HG03520 (cell line): Measurements from ENCODE around the gene IQCC.

Experiments
- ATAC-seq: cut with Tn5 transposase; IDR thresholded peaks from one replicate; pipeline ENCODE4 v1.9.1; 2021; ENCODE audit warnings: mild to moderate bottlenecking, moderate library complexity; ENCODE audit not compliant: unreplicated experiment

Gene IQCC

DNA sequence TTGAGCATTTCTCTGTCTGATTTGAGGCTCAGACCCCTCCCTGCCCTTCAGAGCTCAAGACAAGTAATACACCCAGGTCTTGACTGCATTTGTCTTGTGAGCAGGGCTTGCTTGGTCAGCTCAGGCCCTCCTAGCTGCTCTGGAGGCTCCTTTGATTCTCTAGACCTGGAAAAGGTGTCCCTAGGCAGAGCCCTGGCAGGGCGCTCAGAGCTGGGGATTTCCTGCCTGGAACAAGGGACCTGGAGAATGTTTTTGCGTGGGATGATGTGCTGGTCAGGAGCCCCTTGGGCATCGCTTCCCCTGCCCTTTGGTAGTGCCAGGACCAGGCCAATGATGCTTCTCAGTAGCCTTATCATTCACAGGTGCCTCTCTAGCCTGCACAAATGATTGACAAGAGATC lies 9.9 kb upstream of the IQCC start:
- no peak for ATAC-seq

DNA sequence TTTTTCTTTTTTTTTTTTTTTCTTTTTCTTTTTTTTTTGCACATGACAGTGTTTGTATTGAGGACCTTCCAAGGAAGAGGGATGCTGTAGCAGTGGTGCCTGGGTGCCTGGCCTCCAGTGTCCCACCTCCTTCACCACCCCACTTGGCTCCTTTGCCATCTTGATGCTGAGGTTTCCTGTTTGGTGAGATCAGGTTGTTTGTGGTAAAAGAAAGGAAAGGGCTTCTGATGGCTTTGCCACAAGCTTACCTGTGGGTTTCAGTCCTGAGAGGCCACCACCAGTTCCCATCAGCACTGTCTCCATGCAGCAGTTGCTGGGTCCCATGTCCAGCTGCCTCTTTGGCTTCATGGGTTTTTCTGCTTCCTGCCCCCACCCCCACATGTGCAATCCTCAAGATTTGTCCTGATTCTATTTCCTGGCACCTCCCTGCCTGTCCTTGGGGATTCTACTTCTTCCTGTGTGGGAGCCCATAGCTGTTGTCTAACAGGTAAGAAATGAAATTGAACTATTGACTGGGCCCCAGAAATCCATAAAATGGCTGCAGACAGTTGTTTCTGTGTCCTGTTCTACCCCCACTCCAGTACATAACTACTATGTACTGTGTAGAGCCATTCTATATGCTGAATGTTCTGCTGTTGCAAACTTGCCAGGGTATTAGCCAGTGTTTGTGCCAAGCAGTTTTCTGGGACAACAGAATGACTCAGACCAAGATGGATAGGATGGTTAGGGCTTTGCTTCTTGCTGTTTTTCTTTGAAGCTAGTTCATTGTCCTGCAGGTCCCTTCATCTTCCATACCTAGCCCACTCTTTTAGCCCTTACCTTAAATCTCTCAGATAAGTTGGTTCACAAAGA lies 9.3 kb upstream of the IQCC start:
- no peak for ATAC-seq

DNA sequence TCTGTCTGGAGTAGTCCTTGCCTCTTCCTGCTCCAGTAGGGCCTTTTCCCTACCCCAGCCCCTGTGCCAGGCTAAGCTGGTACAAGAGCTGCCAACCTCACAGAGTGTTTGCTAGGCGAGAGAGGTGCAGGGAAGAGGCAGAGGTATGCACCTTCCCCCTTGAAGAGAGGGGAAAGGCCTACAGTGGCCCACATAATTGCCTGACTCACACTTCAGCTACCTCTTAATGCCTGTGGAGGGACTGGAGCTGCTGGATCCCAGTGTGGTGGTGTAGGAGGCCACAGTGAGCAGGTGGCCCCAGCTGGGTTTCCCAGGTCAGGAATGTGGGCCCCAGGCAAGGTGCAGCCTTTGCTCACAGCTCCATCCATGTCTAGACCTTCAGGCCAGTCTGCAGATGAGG lies 8.4 kb upstream of the IQCC start:
- ATAC-seq = no peak

DNA sequence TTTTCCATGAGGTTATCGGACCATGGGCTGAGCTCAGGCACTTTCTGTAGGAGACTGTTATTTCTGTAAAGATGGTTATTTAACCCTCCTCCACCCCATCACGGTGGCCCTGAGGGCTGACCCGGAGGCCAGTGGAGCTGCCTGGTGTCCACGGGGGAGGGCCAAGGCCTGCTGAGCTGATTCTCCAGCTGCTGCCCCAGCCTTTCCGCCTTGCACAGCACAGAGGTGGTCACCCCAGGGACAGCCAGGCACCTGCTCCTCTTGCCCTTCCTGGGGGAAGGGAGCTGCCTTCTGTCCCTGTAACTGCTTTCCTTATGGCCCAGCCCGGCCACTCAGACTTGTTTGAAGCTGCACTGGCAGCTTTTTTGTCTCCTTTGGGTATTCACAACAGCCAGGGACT lies 7.6 kb upstream of the IQCC start:
- ATAC-seq = no peak

DNA sequence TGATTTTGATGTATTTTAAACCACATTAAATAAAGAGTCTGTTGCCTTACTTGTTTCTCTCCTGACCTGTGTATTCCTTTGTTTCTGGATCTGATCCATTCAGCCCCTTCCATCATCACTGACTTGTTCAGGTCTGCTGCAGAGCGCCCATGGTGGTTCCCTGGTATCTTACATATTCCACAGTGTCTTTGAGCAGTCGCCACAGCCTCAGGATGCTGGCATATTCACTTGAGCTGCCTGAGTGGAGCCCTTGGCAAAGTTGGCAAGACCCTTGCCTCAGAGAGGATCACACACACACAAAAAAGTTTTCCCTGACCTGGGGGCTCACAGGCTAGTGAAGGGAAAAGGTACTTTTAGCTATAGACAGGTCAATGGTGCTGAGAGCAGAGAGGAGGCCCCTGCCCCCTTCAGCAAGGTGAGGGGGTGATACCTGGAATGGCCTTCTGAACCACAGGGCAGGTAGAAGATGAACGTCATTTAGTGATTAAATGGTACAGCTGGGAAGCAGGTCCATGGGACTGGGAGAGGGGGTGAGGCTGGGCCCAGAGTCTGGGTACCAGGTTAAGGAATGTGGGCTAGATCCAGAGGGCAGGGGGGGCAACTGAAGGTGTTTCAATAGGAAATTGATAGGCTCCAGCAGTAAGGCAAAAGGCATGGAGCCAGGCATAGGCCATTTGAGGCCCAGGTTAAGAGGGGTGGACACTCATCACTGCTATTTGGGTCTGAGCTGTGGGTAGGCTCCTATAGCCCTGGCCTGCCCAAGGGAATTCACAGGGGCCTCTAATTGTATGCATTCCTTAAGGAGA lies 7.0 kb upstream of the IQCC start:
- no peak for ATAC-seq

DNA sequence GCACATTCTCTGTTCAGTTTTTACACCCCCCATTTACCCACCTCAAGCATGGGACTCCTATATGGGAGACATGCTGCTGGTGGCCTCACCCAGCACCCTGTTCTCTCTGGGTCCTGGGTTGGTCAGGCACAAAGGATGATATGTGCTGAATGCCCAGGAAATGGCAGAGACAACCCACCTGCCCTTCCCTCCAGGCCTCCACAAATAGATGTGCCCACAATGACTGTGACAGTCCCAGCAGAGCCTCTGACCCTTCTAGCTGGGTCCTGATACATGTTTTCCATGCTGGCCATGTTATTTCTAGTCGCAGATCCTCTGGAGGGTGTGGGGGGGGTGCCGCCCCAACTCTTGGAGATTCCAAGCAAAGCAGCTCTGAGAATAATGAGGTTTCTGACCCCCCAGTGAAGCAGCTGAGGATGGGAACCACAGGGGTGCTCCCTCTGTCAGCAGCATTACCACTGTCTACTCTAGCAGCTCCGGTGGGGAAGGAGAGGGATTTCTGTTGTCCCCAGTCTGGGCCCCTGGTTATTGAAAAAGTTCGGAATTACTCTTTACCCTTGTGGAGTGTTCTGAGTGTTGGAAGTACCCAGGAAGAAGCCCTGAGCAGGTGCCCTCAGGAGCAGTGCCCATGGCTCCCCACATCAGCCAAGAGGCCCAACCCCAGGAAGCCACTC lies 6.3 kb upstream of the IQCC start:
- no peak for ATAC-seq

DNA sequence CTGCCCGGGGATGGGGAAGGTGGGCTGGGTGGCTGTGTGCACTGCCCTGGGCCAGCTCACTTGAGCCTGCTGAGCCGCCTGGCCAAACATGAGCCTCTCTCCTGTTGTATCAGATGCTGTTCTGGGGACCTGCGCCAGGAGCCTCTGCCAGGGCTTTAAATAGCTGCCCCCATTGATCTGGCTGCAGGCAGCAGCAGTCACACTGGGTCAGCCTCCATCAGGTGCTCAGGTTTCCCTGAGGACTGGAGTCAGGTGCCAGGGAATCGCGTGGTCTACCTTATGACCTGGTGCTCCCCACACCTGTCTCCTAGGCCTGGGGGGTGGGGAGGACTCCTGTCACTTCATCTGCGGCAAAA lies 5.8 kb upstream of the IQCC start:
- no peak for ATAC-seq

DNA sequence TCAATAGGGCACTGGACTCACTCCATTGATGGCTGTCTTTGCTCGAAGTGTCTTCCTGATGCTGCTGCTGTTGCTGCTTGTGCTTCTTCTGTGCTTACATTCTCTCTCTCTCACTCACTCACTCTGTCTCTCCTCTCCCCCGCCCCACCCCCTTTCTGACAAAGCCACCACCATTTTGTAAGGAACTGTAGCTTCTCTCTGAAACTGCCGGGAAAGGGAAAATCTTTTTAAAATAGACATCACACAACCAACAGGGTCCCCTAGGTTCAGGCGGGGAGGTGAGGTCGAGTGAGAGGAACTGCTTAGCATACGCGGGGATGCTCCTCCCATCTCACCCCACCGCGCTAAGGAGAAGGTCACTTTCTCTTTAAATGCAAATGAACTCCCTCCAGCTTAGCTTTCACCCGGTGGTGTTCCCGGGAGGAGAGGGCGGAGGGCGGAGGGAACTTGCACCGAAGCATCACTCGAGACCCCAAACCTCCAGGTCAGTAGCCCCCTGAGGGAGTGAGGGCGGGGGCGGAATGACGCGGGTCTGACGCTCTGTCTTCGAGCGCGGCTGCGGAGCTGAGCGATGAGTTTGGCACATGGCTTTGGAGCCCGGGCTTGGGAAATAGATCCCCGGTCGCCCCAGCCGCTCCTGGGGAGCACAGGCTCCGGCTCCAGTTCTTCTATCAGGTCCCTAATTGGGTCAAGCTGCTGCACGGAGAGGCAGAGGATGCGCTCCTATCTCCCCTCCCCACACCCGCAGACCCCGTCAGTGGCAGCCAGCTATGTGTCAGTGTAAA lies 5.1 kb upstream of the IQCC start, which contains the start of gene CCDC28B:
Gene CCDC28B (plus strand): TSS at position 370 of the 785 bp plus-strand sequence. CDS start 1,341 bp downstream, outside the sequence.
- ATAC-seq = peak; percentile 35

DNA sequence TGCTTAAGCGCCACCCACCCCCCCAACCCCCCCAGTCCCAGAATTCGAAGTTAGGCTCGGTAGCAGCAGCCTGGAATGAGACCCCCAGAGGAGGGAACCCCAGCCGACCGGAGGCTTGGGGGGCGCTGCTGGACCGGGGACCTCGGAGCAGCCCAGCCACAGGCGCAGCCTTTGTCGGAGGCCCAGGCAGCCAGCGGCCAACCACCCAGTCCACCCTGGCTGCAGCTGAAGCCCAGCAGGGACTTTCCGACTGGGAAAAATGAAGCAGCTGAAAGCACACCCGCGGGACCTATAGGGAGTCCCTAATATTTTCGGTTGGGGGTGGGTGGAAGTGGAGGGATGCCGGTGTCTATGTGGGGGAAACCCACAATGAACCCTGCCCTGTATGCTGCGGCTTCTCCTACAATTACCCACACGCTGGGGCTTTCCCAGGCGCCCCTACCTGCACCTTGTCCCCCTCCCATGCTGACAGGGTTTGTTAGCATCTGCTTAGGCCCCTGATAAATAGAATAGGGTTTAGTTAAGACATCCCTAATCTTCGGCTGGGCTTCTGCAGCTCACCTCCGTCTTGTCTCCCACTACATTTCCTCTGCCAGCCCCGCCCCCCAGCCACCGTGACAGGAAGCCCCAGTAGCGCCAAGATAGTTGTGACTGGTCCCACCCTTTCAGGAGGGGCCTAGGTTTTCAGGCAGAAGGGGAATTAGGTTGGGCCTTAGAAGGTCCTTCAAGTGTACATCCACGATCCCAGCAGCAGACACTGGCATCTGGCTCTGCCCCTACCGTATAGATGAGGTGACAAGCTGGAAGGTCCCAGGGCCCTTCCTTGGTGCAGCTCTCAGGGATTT lies 4.2 kb upstream of the IQCC start:
- ATAC-seq = no peak

DNA sequence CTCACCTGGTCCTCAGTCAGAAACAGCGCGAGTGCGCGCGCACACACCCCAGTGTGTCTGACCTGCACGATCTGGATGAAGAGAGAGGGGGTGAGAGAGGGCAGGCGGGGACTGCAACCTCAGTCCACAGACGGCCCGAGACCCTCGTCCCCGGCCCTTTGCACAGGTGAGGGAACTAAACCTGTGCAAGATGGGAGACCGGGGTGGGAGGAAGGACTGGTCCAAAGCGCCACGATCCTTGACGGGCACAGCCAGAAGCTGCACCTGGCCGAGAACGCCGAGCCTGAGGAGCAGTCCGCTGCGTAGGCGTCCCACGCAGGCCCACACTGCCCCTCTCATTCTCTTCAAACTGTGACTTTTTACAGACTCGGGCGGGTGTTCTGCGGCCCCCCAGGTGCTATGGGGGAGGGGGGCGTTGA lies 519 bp upstream of the IQCC start:
- no peak for ATAC-seq

DNA sequence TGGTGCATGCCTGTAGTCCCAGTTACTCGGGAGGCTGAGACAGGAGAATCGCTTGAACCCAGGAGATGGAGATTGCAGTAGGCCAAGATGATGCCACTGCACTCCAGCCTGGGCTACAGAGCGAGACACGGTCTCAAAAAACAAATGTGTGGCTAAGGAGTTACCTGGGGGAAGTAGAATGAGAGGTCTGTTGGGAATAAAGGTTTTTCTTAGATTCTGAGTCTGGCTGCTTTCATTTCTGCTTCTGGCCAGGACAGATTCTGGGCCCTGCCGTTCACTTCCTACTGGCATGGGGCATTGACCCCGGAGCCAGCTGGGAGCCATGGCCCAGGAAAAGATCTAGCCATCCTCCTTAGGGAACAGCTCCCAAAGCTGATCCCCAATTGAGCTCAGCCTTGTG lies 3.0 kb downstream of the IQCC start:
- ATAC-seq = no peak

DNA sequence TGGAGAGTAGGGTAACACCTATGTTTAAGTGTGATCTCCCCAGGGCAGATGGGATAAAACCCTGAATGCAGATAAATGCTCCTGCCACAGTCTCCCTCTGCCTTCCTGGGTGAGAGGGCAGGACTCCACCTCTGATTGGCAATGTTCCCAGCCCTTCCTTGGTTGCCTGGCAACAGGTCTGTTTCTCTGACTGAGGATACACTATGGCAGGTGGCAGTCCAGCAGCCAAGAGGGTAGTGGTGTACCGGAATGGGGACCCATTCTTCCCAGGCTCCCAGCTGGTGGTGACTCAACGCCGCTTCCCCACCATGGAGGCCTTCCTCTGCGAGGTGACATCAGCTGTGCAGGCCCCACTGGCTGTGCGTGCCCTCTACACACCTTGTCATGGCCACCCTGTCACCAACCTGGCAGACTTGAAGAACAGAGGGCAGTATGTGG lies 3.4 kb downstream of the IQCC start, which contains the start of gene DCDC2B:
Gene DCDC2B (plus strand): TSS at position 199 of the 438 bp plus-strand sequence. CDS start 5 bp downstream, at position 204.
- no peak for ATAC-seq

DNA sequence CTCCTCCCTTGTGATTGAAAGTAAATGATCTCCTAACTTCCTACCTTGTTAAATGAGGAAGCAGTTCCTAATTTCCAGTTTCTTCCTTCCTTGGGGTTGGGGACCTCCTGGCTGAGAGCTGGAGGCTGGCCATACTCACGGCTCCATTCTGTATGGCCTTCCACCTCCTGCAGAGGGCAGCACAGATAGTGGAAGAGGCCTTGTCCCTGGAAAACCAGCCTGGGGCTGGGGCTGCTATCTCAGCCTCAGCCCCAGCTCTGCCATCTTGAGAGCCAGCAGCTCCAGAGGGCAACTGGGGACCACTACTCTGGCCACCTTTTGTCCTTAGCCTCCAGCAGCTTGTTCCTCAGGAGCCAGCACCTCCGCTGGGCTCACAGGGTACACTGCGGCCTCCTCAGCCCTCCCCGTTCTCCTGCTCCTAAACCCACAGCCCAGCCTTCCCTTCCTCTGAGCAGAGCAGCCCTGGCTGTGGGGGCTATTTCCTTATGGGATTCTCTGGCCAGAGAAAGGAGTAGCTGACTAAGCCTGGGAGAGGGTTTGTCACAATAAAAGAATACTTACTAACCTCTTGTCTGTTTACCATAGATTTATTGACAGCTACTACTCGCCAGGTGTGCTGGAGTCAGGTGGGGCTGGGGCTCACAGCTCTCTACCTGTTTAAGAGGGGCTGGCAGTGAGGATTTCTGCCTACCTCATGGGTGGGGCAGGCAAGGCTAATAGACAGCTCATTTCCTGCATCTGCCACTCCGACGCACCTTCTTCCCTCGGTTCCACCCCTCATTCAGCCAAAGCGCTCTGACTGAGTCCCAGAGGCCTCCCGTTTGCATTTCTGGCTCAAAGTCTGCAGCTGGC lies 10.4 kb downstream of the IQCC start:
- no peak for ATAC-seq

DNA sequence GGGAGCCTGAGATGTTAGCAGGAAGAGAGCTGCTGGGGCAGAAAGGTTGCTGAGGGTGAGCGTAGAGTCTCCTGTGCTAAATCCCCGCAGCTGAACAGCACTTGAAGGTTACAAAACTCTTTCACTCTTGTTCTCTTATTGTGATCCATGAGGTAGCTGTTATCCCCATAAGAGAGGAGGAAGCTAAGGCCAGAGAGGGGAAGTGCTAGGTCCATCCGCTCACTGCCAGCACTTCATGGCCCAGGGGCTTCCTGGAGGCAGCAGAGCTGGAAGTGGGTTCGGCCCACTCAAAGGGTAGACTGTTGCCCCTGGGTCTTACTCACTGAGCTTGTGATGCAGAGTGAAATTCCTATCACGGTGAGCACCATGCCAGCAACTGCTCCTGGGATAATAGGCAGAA lies 11.1 kb downstream of the IQCC start:
- ATAC-seq = no peak

DNA sequence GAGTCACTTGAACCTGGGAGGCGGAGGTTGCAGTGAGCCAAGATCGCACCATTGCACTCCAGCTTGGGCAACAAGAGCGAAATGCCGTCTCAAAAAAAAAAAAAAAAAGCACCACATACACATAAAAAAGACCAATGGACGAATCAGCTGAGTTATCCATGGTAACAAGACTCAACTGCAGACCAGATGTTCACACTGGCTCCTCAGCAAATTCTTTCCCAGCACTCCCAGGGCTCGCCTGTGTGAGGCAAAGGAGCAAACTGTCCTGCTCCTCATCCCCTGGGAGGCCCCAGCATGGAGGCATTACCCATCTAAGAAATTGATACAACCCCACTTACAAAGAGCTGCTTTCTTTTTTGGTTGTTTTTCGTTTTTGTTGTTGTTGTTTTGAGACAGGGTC lies 13.6 kb downstream of the IQCC start:
- no peak for ATAC-seq

DNA sequence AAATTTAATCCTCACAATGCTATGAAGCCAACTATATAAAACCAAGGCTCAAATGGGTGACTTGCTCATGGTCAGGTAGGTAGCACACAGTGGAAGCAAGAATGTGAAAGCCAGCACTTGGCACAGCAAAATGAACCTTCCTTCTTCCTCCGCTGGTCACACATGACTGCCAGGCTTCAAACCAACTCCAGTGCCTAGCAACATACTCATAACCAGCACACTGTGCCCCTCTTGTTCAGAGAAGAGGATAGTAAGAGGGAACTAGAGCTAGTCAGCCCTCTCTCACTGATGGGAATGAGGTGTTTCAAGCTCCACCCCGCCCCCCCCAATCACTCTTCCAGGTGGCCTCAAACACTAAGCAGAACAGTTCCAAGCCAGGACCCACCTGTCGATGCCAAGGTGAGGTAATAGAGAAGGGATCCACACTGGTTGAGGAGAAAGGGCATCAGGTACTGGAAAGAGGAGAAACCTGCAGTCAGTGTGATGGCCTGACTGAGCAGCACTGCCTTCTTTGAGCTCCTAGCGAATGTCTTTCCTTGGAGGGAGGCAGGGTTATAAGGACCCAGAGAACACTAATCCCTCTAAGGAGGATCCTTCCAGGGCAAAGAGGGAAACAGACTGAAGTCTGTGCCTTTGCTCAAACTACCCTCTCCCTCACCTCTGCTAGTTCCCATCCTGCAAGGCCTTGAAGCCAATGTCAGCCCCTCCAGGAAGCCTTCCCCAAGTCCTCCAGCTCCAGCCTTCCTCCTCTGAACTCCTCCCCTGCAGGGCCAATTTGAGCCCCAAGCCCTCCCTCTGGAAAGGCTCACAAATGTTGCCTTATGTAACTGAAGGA lies 15.5 kb downstream of the IQCC start:
- no peak for ATAC-seq

DNA sequence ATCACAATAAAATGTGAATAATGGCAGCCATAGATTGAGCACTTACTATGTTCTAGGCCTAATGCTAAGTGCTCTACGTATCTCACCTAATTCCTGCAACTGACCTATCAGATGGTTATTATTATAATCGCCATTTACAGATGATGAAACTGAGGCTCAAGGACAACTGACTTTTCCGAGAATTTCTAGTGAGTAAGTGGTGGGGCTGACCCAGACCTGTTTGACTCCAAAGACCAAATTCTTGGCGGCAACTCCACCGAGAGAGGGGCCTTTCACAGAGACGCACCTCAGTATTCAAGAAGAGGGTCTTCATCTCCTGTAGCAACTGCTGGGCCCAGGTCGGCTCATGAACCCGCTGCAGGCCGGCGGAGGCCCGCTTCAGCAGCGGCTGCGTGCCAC lies 16.1 kb downstream of the IQCC start:
- no peak for ATAC-seq
